IgD-negative memory B cell (primary cell): ENCODE data around the gene ZNF804A. TPM values are rescaled to one million over a fixed set of nuclear protein-coding genes. Genes with fewer than 3 reads are reported as not detected.
A peak's percentile ranks its signal among the peaks of the same experiment; 100 is the strongest.
"Not testable (repeated sequence)": the region's sequence is repeated elsewhere in the genome, so short reads cannot be mapped to it uniquely, and the experiment has no call there.

Source experiments
- H3K27ac Mint-ChIP-seq, 3 donors: one replicate each; pipeline ENCODE4 v1.8.0; 2020 to 2022; ENCODE audit warnings: mild to moderate bottlenecking in 3 of 3, mixed read lengths in 3 of 3, moderate library complexity in 1 of 3
- H3K27me3 Mint-ChIP-seq: one replicate; pipeline ENCODE4 v1.8.0; 2021; ENCODE audit warnings: mixed read lengths
- H3K36me3 Mint-ChIP-seq: one replicate; pipeline ENCODE4 v1.8.0; 2020; ENCODE audit warnings: mild to moderate bottlenecking, mixed read lengths
- H3K4me1 Mint-ChIP-seq, 3 donors: one replicate each; pipeline ENCODE4 v1.8.0; 2020 to 2022; ENCODE audit warnings: mixed read lengths in 3 of 3, mild to moderate bottlenecking in 1 of 3
- H3K4me3 Mint-ChIP-seq, 4 donors: one replicate each; pipeline ENCODE4 v1.8.0; 2020 to 2022; ENCODE audit warnings: mild to moderate bottlenecking in 4 of 4, mixed read lengths in 4 of 4, moderate library complexity in 3 of 4
- H3K9me3 Mint-ChIP-seq, 3 donors: one replicate each; pipeline ENCODE4 v1.8.0; 2020 to 2021; ENCODE audit warnings: mixed read lengths in 3 of 3, mild to moderate bottlenecking in 1 of 3
- polyA plus RNA-seq: library from polyadenylated mRNA; unstranded; fragments of 300-500 nt; fragmentation: Illumina TruSeq; gene quantifications from one replicate; pipeline ENCODE4 v1.2.3, GENCODE V29; 2021

The ZNF804A gene
- polyA plus RNA-seq, 1 donor from 2014 or later: 4.5 TPM

DNA sequence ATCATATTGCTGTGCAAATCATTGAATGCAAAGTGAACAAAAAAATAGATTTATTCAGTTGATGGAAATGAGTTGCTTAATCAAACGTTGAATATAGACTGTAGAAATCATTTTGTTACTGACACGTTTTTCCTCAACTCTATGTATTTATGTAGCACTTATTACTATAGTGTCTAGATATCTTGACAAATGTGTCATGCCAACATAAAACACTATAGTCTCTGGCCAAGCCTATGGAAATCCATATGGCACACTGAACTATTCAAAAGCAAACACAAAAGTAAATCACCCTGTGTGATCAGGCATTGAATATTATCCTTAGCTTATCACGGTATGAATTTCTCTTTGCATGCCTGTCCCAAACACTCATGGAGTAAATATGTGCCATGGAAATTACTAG, 131.3 kb downstream of the ZNF804A start:
- Mint-ChIP-seq H3K4me1 (peaks cover 0 to 13% (median 11%) of the 10 kb centered on the region in 3 donors), H3K36me3 (no peaks in the 10 kb centered on the region), H3K27ac (no peak overlapping the region), H3K27me3 (no peaks in the 10 kb centered on the region), H3K4me3 (no peak overlapping the region), H3K9me3 (no peaks in the 10 kb centered on the region)

GRCh38 chr2:184730288-184730687, 132.0 kb downstream of the ZNF804A start:
- no peak overlapping the region for H3K4me3 Mint-ChIP-seq
- peaks cover 0 to 13% (median 11%) of the 10 kb centered on the region in 3 donors for H3K4me1 Mint-ChIP-seq
- no peaks in the 10 kb centered on the region for H3K27me3 Mint-ChIP-seq
- no peaks in the 10 kb centered on the region for H3K9me3 Mint-ChIP-seq
- H3K36me3 Mint-ChIP-seq: no peaks in the 10 kb centered on the region
- H3K27ac Mint-ChIP-seq: no peak overlapping the region

GRCh38 chr2:184734338-184734737, 136.0 kb downstream of the ZNF804A start:
- H3K4me3 Mint-ChIP-seq: no peak overlapping the region
- no peak overlapping the region for H3K27ac Mint-ChIP-seq

DNA sequence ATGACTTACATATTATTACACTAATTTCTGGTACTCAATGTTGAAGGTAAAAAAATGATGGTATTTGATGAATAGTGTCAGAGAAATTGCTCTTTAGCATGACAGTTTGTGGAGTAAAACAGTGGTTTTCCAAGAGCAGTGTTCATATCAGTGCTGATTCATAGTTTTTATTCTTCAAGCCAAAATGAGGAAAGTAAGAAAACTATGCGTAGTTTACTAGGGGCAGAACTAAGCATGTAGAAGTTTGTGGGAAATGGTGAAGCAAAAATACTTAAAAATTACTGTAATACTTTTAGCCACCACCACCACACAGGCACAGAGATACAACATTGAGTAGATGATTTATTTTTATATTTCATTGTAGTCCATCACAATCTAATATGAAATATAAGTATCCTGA, 137.3 kb downstream of the ZNF804A start:
- Mint-ChIP-seq H3K27ac (no peak overlapping the region), H3K9me3 (peaks cover 0 to 4% (median 2%) of the 10 kb centered on the region in 3 donors), H3K27me3 (no peaks in the 10 kb centered on the region), H3K4me3 (no peak overlapping the region), H3K4me1 (peaks cover 1 to 11% (median 5%) of the 10 kb centered on the region in 3 donors), H3K36me3 (peaks cover 2% of the 10 kb centered on the region)

More at GRCh38 chr2:184734338-184734737, 136.0 kb downstream of the ZNF804A start:
- Mint-ChIP-seq H3K27me3 (no peaks in the 10 kb centered on the region), H3K4me1 (peaks cover 1 to 11% (median 9%) of the 10 kb centered on the region in 3 donors), H3K9me3 (peaks cover 0 to 2% (median 0%) of the 10 kb centered on the region in 3 donors), H3K36me3 (peaks cover 2% of the 10 kb centered on the region)

GRCh38 chr2:184743096-184743495, 144.8 kb downstream of the ZNF804A start:
- Mint-ChIP-seq H3K4me1 (peaks cover under 1 to 6% (median 2%) of the 10 kb centered on the region in 3 donors), H3K27me3 (no peaks in the 10 kb centered on the region), H3K36me3 (no peaks in the 10 kb centered on the region), H3K4me3 (no peak overlapping the region), H3K9me3 (peaks cover 3 to 10% (median 3%) of the 10 kb centered on the region in 3 donors), H3K27ac (no peak overlapping the region)

GRCh38 chr2:184756161-184756560, 157.8 kb downstream of the ZNF804A start:
- Mint-ChIP-seq H3K27me3 (no peaks in the 10 kb centered on the region), H3K27ac (no peak overlapping the region)

GRCh38 chr2:184756885-184757284, 158.6 kb downstream of the ZNF804A start:
- Mint-ChIP-seq H3K27me3 (no peaks in the 10 kb centered on the region), H3K4me3 (no peak overlapping the region), H3K9me3 (no peaks in the 10 kb centered on the region), H3K27ac (peak overlapping the region in 1 of 3 donors; percentile 19), H3K36me3 (no peaks in the 10 kb centered on the region), H3K4me1 (no peaks in the 10 kb centered on the region)

More at GRCh38 chr2:184756161-184756560, 157.8 kb downstream of the ZNF804A start:
- Mint-ChIP-seq H3K9me3 (no peaks in the 10 kb centered on the region), H3K4me3 (no peak overlapping the region), H3K36me3 (no peaks in the 10 kb centered on the region), H3K4me1 (no peaks in the 10 kb centered on the region)

DNA sequence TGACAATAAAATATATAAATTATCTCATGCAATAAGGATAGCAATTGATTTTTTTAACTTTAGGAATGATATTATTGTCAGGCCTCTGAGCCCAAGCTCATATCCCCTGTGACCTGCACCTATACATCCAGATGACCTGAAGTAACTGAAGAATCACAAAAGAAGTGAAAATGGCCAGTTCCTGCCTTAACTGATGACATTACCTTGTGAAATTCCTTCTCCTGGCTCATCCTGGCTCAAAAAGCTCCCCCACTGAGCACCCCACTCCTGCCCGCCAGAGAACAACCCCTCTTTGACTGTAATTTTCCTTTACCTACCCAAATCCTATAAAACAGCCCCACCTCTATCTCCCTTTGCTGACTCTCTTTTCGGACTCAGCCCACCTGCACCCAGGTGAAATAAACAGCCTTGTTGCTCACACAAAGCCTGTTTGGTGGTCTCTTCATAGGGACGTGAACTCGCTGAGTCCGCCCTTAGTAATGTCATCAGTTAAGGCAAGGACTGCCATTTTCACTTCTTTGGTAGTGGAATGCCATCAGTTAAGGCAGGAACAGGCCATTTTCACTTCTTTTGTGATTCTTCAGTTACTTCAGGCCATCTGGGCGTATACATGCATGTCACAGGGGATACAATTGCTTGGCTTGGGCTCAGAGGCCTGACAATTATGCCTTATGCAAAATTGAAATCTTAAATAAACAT, 161.4 kb downstream of the ZNF804A start:
- not testable (repeated sequence) for H3K9me3 Mint-ChIP-seq, H3K4me1 Mint-ChIP-seq, H3K27me3 Mint-ChIP-seq, H3K27ac Mint-ChIP-seq, H3K4me3 Mint-ChIP-seq, H3K36me3 Mint-ChIP-seq

GRCh38 chr2:184760931-184761330, 162.6 kb downstream of the ZNF804A start:
- no peak overlapping the region for H3K27ac Mint-ChIP-seq
- no peaks in the 10 kb centered on the region for H3K36me3 Mint-ChIP-seq
- no peaks in the 10 kb centered on the region for H3K27me3 Mint-ChIP-seq
- no peaks in the 10 kb centered on the region for H3K9me3 Mint-ChIP-seq
- no peak overlapping the region for H3K4me3 Mint-ChIP-seq
- no peaks in the 10 kb centered on the region for H3K4me1 Mint-ChIP-seq

DNA sequence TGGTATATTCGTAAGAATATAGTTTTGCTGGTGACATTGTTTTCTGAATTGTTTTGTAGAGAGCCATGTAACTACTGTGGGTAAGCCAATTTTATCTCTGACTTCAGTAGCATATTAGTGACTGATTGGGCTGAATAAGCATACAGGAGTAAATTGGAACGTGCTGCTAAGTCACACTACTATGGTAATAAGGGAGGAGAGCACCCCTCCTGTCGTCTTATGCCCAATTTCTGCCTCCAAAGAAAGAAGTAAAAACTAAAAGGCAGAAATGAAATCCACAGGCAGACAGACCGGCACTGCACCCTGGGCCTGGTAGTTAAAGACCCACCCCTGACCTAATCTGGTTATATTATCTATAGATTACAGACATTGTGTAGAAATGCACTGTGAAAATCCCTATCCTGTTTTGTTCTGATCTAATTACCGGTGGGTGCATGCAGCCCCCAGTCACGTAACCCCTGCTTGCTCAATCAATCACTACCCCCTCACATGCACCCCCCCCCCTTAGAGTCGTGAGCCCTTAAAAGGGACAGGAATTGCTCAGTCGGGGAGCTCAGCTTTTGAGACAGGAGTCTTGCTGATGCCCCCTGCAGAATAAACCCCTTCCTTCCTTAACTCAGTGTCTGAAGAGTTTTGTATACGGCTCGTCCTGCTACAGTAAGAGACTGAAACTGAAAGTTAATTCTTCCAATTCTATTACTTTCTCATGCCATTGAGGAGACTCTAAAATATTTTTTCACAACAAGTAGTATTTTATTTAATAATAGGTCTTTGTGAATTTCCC, 167.0 kb downstream of the ZNF804A start:
- Mint-ChIP-seq H3K4me3 (peak overlapping the region; percentile 34 to 86 (median 52)), H3K36me3 (no peaks in the 10 kb centered on the region), H3K9me3 (no peaks in the 10 kb centered on the region)

DNA sequence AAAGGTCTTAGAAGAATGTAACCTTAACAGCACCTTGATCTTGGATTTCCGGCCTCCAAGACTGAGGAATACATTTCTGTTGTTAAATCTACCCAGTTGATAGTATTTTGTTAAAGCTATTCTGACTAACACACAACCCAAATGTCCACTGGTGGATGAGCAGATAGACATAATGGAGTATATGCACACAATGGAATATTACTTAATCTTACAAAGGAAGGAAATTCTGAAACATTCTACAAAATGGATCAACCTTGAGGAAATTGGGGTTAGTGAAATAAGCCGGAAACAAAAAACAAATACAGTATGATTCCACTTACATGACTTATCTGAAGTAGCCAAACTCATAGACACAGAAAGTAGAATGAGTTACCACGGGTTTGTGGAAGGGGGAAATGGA, 168.7 kb downstream of the ZNF804A start:
- H3K27ac Mint-ChIP-seq: no peak overlapping the region
- no peak overlapping the region for H3K4me3 Mint-ChIP-seq
- H3K36me3 Mint-ChIP-seq: no peaks in the 10 kb centered on the region
- H3K9me3 Mint-ChIP-seq: no peaks in the 10 kb centered on the region
- H3K4me1 Mint-ChIP-seq: peaks cover 0 to 3% (median 0%) of the 10 kb centered on the region in 3 donors
- no peaks in the 10 kb centered on the region for H3K27me3 Mint-ChIP-seq

More for the DNA sequence above, 167.0 kb downstream of the ZNF804A start:
- peak overlapping the region in 1 of 3 donors; percentile 53 for H3K27ac Mint-ChIP-seq
- H3K27me3 Mint-ChIP-seq: no peaks in the 10 kb centered on the region
- H3K4me1 Mint-ChIP-seq: peaks cover 0 to 3% (median 0%) of the 10 kb centered on the region in 3 donors

DNA sequence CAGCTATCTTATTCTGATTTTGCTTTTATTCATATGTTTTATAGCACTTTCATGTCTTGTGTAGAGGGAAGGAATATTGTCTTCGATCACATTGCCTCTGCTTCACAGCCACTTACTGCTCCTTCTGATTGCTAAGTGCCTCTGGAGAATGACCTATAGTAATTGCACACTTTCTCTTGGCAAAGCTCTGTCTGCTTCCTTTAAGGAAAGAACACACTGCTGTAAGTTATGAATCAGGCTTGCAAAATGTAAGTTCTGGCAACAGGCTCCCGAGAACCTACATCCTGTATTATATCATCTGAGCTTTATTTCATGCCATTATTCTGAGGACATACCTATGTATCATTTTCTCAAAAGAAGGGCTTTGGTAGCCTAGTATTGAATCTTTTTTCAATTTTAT, 170.7 kb downstream of the ZNF804A start:
- Mint-ChIP-seq H3K27me3 (no peaks in the 10 kb centered on the region), H3K4me3 (no peak overlapping the region), H3K4me1 (peaks cover 0 to 3% (median 0%) of the 10 kb centered on the region in 3 donors), H3K9me3 (no peaks in the 10 kb centered on the region), H3K36me3 (no peaks in the 10 kb centered on the region), H3K27ac (no peak overlapping the region)

- no peak overlapping the region for H3K27ac Mint-ChIP-seq
- no peaks in the 10 kb centered on the region for H3K27me3 Mint-ChIP-seq
- peaks cover 0 to 3% (median 0%) of the 10 kb centered on the region in 3 donors for H3K4me1 Mint-ChIP-seq
- no peak overlapping the region for H3K4me3 Mint-ChIP-seq
- no peaks in the 10 kb centered on the region for H3K36me3 Mint-ChIP-seq
- H3K9me3 Mint-ChIP-seq: peaks cover 0 to 2% (median 0%) of the 10 kb centered on the region in 3 donors
Observed at GRCh38 chr2:184769686-184770085, 171.4 kb downstream of the ZNF804A start.

- no peaks in the 10 kb centered on the region for H3K9me3 Mint-ChIP-seq
- peak overlapping the region in 1 of 3 donors; percentile 67 for H3K27ac Mint-ChIP-seq
- peaks cover 0 to 1% (median 0%) of the 10 kb centered on the region in 3 donors for H3K4me1 Mint-ChIP-seq
- no peak overlapping the region for H3K4me3 Mint-ChIP-seq
- no peaks in the 10 kb centered on the region for H3K36me3 Mint-ChIP-seq
- no peaks in the 10 kb centered on the region for H3K27me3 Mint-ChIP-seq
Observed at GRCh38 chr2:184779777-184780176, 181.4 kb downstream of the ZNF804A start.

DNA sequence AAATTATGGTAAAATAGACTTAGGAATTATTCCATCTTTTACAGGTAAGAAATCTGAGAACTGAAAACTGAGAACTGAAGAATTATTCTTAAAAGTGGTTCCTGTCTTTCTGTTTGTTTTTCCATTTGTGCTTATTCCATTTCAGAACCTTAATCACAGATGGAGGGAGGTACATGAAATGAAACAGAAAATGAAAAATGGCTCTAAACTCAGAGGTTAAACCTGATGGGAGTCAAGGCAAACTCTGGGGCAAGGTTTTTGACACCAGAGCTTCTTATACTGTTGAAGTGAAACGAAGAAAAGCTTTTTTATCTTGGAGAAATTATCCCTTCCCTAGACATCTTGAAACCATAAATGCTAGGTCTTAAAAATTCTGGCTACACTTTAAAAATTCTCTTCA, 182.1 kb downstream of the ZNF804A start:
- Mint-ChIP-seq H3K4me1 (peaks cover 0 to 1% (median 0%) of the 10 kb centered on the region in 3 donors), H3K27ac (peak overlapping the region in 1 of 3 donors; percentile 67), H3K27me3 (no peaks in the 10 kb centered on the region), H3K36me3 (no peaks in the 10 kb centered on the region), H3K9me3 (no peaks in the 10 kb centered on the region), H3K4me3 (no peak overlapping the region)
